ENCODE measurements around the gene DGKQ. TPM values are rescaled to one million over a fixed set of nuclear protein-coding genes. Genes with fewer than 3 reads are reported as not detected.
"Not testable (repeated sequence)": the region's sequence is repeated elsewhere in the genome, so short reads cannot be mapped to it uniquely, and the experiment has no call there.

Gene DGKQ
- total RNA-seq, 1 donor from 2014 or later, result 17.0 TPM

GRCh38 chr4:950136-951020 lies 23.0 kb downstream of the DGKQ start:
- DNase-seq (ENCODE audit: low spot score), result no peak

GRCh38 chr4:949656-950055 lies 23.7 kb downstream of the DGKQ start:
- no peak for DNase-seq (ENCODE audit: low spot score)

- DNase-seq (ENCODE audit: low spot score), result no peak
Measured at GRCh38 chr4:948936-949300, 24.5 kb downstream of the DGKQ start.

GRCh38 chr4:948101-948935 lies 25.1 kb downstream of the DGKQ start:
- no peak for DNase-seq (ENCODE audit: low spot score)

- DNase-seq (ENCODE audit: low spot score), result no peak
Measured at GRCh38 chr4:947491-947971, 25.8 kb downstream of the DGKQ start.

GRCh38 chr4:946517-947471 lies 26.6 kb downstream of the DGKQ start:
- DNase-seq (ENCODE audit: low spot score), result no peak

- no peak for DNase-seq (ENCODE audit: low spot score)
Measured at GRCh38 chr4:946103-946450, 27.3 kb downstream of the DGKQ start.

GRCh38 chr4:945274-946102 lies 27.9 kb downstream of the DGKQ start:
- DNase-seq (ENCODE audit: low spot score), result no peak

- not testable (repeated sequence) for DNase-seq (ENCODE audit: low spot score)
Measured at GRCh38 chr4:939508-939907, 33.9 kb downstream of the DGKQ start.

- no peak for DNase-seq (ENCODE audit: low spot score)
Measured at GRCh38 chr4:932713-933070, 40.7 kb downstream of the DGKQ start.

- peak; percentile 96 for DNase-seq (ENCODE audit: low spot score)
Measured at GRCh38 chr4:931960-932712, 41.2 kb downstream of the DGKQ start, which contains the start of the genes GAK and TMEM175. Gene GAK (minus strand): TSS chr4:932316. CDS start chr4:932187, 129 bp downstream. Gene TMEM175 (plus strand): TSS chr4:932460. CDS start chr4:947740, 15,280 bp downstream.

- no peak for DNase-seq (ENCODE audit: low spot score)
Measured at GRCh38 chr4:931194-931959, 42.0 kb downstream of the DGKQ start.

- DNase-seq (ENCODE audit: low spot score), result no peak
Measured at GRCh38 chr4:930827-931193, 42.6 kb downstream of the DGKQ start.

- DNase-seq (ENCODE audit: low spot score), result no peak
Measured at GRCh38 chr4:930028-930551, 43.3 kb downstream of the DGKQ start.

- no peak for DNase-seq (ENCODE audit: low spot score)
Measured at GRCh38 chr4:929096-929765, 44.1 kb downstream of the DGKQ start.

GRCh38 chr4:927566-927965 lies 45.8 kb downstream of the DGKQ start:
- not testable (repeated sequence) for DNase-seq (ENCODE audit: low spot score)

GRCh38 chr4:926538-926937 lies 46.8 kb downstream of the DGKQ start:
- no peak for DNase-seq (ENCODE audit: low spot score)

GRCh38 chr4:925771-926500 lies 47.4 kb downstream of the DGKQ start:
- no peak for DNase-seq (ENCODE audit: low spot score)
